Keratinocyte (primary cell): Measurements from ENCODE around the gene SAXO1.

Source experiments
- EZH2 ChIP-seq: IDR thresholded peaks from one replicate; pipeline ENCODE4 v1.6.1; 2012; ENCODE audit warnings: inconsistent platforms, mild to moderate bottlenecking, low read length, moderate library complexity
- TF ChIP-seq, protein P1 (sequence below), 3 experiments: IDR thresholded peaks in 1 of 3; conservative IDR thresholded peaks in 1 of 3; optimal IDR thresholded peaks in 1 of 3; 2 replicates in 2 of 3; 3 replicates in 1 of 3; pipeline versions ENCODE3 to v1.5.1; 2011; ENCODE audit warnings: low read length in 3 of 3, mild to moderate bottlenecking in 3 of 3, moderate library complexity in 2 of 3, control low read depth in 1 of 3, inconsistent platforms in 1 of 3; ENCODE audit not compliant: insufficient read depth in 2 of 3; ENCODE audit errors: extremely low read depth in 1 of 3

DNA sequence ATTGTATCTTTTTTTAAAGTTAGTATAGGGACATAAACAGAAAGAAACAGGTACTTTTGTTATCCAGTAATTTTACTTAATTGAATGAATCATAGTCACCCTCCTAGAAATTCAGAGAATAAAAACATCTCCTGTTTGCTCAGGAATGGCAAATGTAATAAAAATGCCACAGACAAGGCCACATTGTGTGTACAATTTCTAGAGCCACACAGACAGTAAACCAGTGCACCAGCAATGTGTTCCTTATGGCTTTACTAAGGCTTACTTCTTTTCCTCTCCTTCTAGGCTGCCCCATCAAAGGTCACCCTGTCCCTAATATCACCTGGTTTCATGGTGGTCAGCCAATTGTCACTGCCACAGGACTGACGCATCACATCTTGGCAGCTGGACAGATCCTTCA is 145.5 kb downstream of the SAXO1 start:
- TF ChIP-seq, protein P1, sequence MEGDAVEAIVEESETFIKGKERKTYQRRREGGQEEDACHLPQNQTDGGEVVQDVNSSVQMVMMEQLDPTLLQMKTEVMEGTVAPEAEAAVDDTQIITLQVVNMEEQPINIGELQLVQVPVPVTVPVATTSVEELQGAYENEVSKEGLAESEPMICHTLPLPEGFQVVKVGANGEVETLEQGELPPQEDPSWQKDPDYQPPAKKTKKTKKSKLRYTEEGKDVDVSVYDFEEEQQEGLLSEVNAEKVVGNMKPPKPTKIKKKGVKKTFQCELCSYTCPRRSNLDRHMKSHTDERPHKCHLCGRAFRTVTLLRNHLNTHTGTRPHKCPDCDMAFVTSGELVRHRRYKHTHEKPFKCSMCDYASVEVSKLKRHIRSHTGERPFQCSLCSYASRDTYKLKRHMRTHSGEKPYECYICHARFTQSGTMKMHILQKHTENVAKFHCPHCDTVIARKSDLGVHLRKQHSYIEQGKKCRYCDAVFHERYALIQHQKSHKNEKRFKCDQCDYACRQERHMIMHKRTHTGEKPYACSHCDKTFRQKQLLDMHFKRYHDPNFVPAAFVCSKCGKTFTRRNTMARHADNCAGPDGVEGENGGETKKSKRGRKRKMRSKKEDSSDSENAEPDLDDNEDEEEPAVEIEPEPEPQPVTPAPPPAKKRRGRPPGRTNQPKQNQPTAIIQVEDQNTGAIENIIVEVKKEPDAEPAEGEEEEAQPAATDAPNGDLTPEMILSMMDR (optimal IDR thresholded peaks at IDR 0.05 in 1 of 3, IDR thresholded peaks at IDR 0.05 in 1 of 3, conservative IDR thresholded peaks at IDR 0.05 in 1 of 3; ENCODE audit: extremely low read depth in 1 of 3, insufficient read depth in 2 of 3, low read length in 3 of 3) = no peak
- TF ChIP-seq EZH2 = no peak
